ENCODE results near the gene GNAZ.

GRCh38 chr22:23117275-23117674 is 47.0 kb downstream of the GNAZ start:
- TF ChIP-seq CTCF (IDR thresholded peaks at IDR 0.05) (no peak), POLR2A (IDR thresholded peaks at IDR 0.05) (no peak)
